ENCODE data around the gene SOX10. TPM values are rescaled to one million over a fixed set of nuclear protein-coding genes. Genes with fewer than 3 reads are reported as not detected.
A peak's percentile ranks its signal among the peaks of the same experiment; 100 is the strongest.

SOX10 gene
- total and polyA plus RNA-seq, 7 experiments from 2014 or later = not detected

DNA sequence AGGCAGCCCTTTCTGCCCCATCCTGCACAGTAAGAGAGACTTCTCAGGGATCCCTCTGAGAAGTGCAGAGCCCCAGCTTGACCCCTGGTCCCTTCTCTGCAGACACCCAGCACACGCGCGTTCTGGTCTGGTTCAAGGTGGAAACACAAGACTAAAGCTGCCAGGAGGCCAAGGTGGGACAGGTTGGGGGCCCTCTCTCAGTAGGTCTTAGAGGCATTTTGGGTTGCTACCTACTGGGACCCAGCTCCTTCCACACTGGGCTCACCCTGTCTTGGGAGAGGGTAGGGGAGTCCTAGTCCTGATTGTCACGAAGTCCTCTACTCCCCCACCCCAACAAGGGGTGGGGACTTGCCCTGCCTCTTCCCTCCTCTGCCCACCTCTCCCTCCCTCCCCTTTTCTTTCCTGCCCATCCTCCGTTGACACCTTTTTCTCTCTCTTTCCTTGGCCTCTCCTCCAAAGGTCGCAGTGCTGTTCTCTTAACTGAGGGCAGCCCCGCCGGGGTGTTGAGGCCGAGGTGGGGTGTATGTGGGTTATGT is 763 bp upstream of the SOX10 start:
- H3K36me3 Mint-ChIP-seq = peaks cover 0 to 4% (median 0%) of the 10 kb centered on the region in 5 donors
- peaks cover 0 to 23% (median 0%) of the 10 kb centered on the region in 3 experiments for H3K36me3 ChIP-seq (ENCODE audit: control insufficient read depth in 2 of 3, insufficient read depth in 3 of 3, low read length in 3 of 3)
- H3K27me3 Mint-ChIP-seq = no peaks in the 10 kb centered on the region
- H3K27ac Mint-ChIP-seq = no peak overlapping the region
- no peaks in the 10 kb centered on the region for H3K27me3 ChIP-seq (ENCODE audit: control insufficient read depth in 2 of 2, insufficient read depth in 2 of 2, low read length in 2 of 2)
- no peaks in the 10 kb centered on the region for H3K4me1 ChIP-seq (ENCODE audit: control insufficient read depth in 2 of 2, insufficient read depth in 2 of 2, low read length in 2 of 2)
- no peak for DNase-seq
- H3K27ac ChIP-seq (ENCODE audit: low read depth, low read length) = no peak overlapping the region
- H3K4me1 Mint-ChIP-seq = peaks cover 0 to 4% (median 0%) of the 10 kb centered on the region in 7 donors
- CTCF ChIA-PET = no interaction called here
- POLR2A ChIA-PET = no interaction called here
- no peak for ATAC-seq
- intact Hi-C loops (cut with micrococcal nuclease) = no loop called here
- H3K4me3 ChIP-seq (ENCODE audit: low read length) = no peak overlapping the region
- H3K4me3 Mint-ChIP-seq = no peak overlapping the region
- no peaks in the 10 kb centered on the region for H3K9me3 ChIP-seq (ENCODE audit: control insufficient read depth in 2 of 3, low read length in 3 of 3)
- no peaks in the 10 kb centered on the region for H3K9me3 Mint-ChIP-seq

GRCh38 chr22:37982938-37983859 is 1.2 kb downstream of the SOX10 start:
- H3K27ac ChIP-seq (ENCODE audit: low read depth, low read length) = no peak overlapping the region
- ChIA-PET POLR2A (interaction anchor here (0.6 kb wide), 1 partner anchor 9 kb away, joined by 3 read pairs; no protein-coding TSS in a partner anchor), CTCF (no interaction called here)
- ATAC-seq = no peak
- intact Hi-C loops (cut with micrococcal nuclease) = no loop called here
- no peak for DNase-seq
- Mint-ChIP-seq H3K36me3 (peaks cover 0 to 4% (median 0%) of the 10 kb centered on the region in 5 donors), H3K27ac (peak overlapping the region in 1 of 9 donors; percentile 62), H3K27me3 (no peaks in the 10 kb centered on the region), H3K4me1 (peaks cover 0 to 4% (median 0%) of the 10 kb centered on the region in 7 donors), H3K4me3 (no peak overlapping the region), H3K9me3 (no peaks in the 10 kb centered on the region)
- no peaks in the 10 kb centered on the region for H3K27me3 ChIP-seq (ENCODE audit: control insufficient read depth in 2 of 2, insufficient read depth in 2 of 2, low read length in 2 of 2)
- no peak overlapping the region for H3K4me3 ChIP-seq (ENCODE audit: low read length)
- H3K4me1 ChIP-seq (ENCODE audit: control insufficient read depth in 2 of 2, insufficient read depth in 2 of 2, low read length in 2 of 2) = no peaks in the 10 kb centered on the region
- peaks cover 0 to 23% (median 0%) of the 10 kb centered on the region in 3 experiments for H3K36me3 ChIP-seq (ENCODE audit: control insufficient read depth in 2 of 3, insufficient read depth in 3 of 3, low read length in 3 of 3)
- H3K9me3 ChIP-seq (ENCODE audit: control insufficient read depth in 2 of 3, low read length in 3 of 3) = no peaks in the 10 kb centered on the region

DNA sequence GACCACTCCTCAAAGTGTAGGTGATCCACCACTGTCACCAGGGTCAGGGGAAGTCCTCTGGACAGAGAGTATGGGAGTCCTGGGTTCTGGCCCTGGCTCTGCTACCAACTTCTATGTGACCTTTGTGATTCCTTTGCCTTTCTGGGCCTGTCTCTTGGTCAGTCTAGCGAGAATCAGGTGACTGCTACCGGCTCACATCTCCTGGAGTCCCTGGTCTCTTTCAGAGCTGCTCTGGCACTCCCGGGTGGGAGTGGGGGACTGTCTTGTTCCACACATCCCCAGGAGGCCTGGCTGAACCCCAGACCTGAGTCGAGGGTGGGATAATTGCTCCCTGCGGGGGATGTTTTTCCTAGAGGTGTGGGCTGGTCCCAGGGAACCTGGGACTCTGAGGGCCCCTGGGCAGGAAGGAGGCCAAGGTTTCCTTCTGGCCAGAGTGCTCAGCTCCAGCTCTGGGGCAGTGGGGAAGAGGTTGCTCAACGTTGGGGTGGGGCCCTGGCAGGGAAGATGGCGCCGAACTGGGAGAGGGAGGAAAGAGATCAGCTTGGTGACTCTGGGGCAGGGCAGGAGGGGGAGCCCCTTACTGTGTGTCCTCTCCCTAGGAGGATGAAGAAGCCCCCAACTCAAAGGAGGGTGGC is 2.1 kb downstream of the SOX10 start:
- no peak for ATAC-seq
- no peak overlapping the region for H3K4me3 ChIP-seq (ENCODE audit: low read length)
- no peaks in the 10 kb centered on the region for H3K27me3 Mint-ChIP-seq
- no peak overlapping the region for H3K27ac ChIP-seq (ENCODE audit: low read depth, low read length)
- no peaks in the 10 kb centered on the region for H3K27me3 ChIP-seq (ENCODE audit: control insufficient read depth in 2 of 2, insufficient read depth in 2 of 2, low read length in 2 of 2)
- intact Hi-C loops (cut with micrococcal nuclease) = no loop called here
- ChIA-PET CTCF (no interaction called here), POLR2A (interaction anchor here (0.6 kb wide), 1 partner anchor 10 kb away, joined by 3 read pairs; no protein-coding TSS in a partner anchor)
- no peak overlapping the region for H3K4me3 Mint-ChIP-seq
- no peak overlapping the region for H3K27ac Mint-ChIP-seq
- H3K9me3 Mint-ChIP-seq = no peaks in the 10 kb centered on the region
- no peaks in the 10 kb centered on the region for H3K9me3 ChIP-seq (ENCODE audit: control insufficient read depth in 2 of 3, low read length in 3 of 3)
- no peaks in the 10 kb centered on the region for H3K4me1 ChIP-seq (ENCODE audit: control insufficient read depth in 2 of 2, insufficient read depth in 2 of 2, low read length in 2 of 2)
- peaks cover 0 to 6% (median 0%) of the 10 kb centered on the region in 7 donors for H3K4me1 Mint-ChIP-seq
- H3K36me3 Mint-ChIP-seq = peaks cover 0 to 4% (median 0%) of the 10 kb centered on the region in 5 donors
- no peak for DNase-seq
- H3K36me3 ChIP-seq (ENCODE audit: control insufficient read depth in 2 of 3, insufficient read depth in 3 of 3, low read length in 3 of 3) = peaks cover 0 to 19% (median 0%) of the 10 kb centered on the region in 3 experiments

- Histone ChIP-seq H3K4me3 (ENCODE audit: low read length) (no peak overlapping the region), H3K27ac (ENCODE audit: low read depth, low read length) (no peak overlapping the region), H3K27me3 (ENCODE audit: control insufficient read depth in 2 of 2, insufficient read depth in 2 of 2, low read length in 2 of 2) (no peaks in the 10 kb centered on the region), H3K36me3 (ENCODE audit: control insufficient read depth in 2 of 3, insufficient read depth in 3 of 3, low read length in 3 of 3) (peaks cover 0 to 16% (median 0%) of the 10 kb centered on the region in 3 experiments), H3K4me1 (ENCODE audit: control insufficient read depth in 2 of 2, insufficient read depth in 2 of 2, low read length in 2 of 2) (no peaks in the 10 kb centered on the region), H3K9me3 (ENCODE audit: control insufficient read depth in 2 of 3, low read length in 3 of 3) (no peaks in the 10 kb centered on the region)
- no peak for ATAC-seq
- no peak for DNase-seq
- intact Hi-C loops (cut with micrococcal nuclease) = no loop called here
- no peaks in the 10 kb centered on the region for H3K27me3 Mint-ChIP-seq
- H3K27ac Mint-ChIP-seq = no peak overlapping the region
- ChIA-PET CTCF (no interaction called here), POLR2A (no interaction called here)
- H3K4me3 Mint-ChIP-seq = no peak overlapping the region
- H3K4me1 Mint-ChIP-seq = peaks cover 0 to 6% (median 0%) of the 10 kb centered on the region in 7 donors
- H3K36me3 Mint-ChIP-seq = peaks cover 0 to 4% (median 0%) of the 10 kb centered on the region in 5 donors
- H3K9me3 Mint-ChIP-seq = no peaks in the 10 kb centered on the region
These were observed 2.9 kb downstream of the SOX10 start for GRCh38 chr22:37981282-37982011.

- DNase-seq (no peak), ATAC-seq (no peak)
- Mint-ChIP-seq H3K27me3 (no peaks in the 10 kb centered on the region), H3K36me3 (peaks cover 0 to 12% (median 7%) of the 10 kb centered on the region in 5 donors), H3K9me3 (no peaks in the 10 kb centered on the region), H3K27ac (no peak overlapping the region), H3K4me1 (peaks cover 0 to 6% (median 0%) of the 10 kb centered on the region in 7 donors), H3K4me3 (no peak overlapping the region)
- intact Hi-C loops (cut with micrococcal nuclease) = no loop called here
- Histone ChIP-seq H3K27ac (ENCODE audit: low read depth, low read length) (no peak overlapping the region), H3K27me3 (ENCODE audit: control insufficient read depth in 2 of 2, insufficient read depth in 2 of 2, low read length in 2 of 2) (no peaks in the 10 kb centered on the region), H3K9me3 (ENCODE audit: control insufficient read depth in 2 of 3, low read length in 3 of 3) (no peaks in the 10 kb centered on the region), H3K4me3 (ENCODE audit: low read length) (no peak overlapping the region), H3K4me1 (ENCODE audit: control insufficient read depth in 2 of 2, insufficient read depth in 2 of 2, low read length in 2 of 2) (no peaks in the 10 kb centered on the region), H3K36me3 (ENCODE audit: control insufficient read depth in 2 of 3, insufficient read depth in 3 of 3, low read length in 3 of 3) (peaks cover 0 to 15% (median 0%) of the 10 kb centered on the region in 3 experiments)
- POLR2A ChIA-PET = no interaction called here
- CTCF ChIA-PET = no interaction called here
These were observed 4.6 kb downstream of the SOX10 start for GRCh38 chr22:37979782-37980181.

DNA sequence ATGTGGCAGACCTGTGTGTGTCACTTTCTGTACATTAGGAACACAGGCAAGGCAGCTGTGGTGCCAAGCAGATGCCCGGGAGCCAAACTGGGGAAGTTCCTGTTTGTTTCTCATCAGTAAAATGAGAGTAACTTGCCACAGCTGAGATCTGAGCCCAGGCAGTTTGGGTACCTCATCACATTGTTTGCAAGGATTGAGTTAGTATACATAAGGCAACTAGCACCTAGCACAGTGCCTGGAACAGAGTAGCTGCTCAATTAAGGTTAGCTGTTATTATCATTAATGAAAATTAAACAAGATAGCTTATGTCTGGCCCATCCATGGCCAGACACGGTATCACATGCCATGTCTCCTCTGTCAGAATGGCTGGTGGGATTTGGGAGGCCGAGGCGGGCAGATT is 7.8 kb downstream of the SOX10 start:
- Histone ChIP-seq H3K4me1 (ENCODE audit: control insufficient read depth in 2 of 2, insufficient read depth in 2 of 2, low read length in 2 of 2) (no peaks in the 10 kb centered on the region), H3K27ac (ENCODE audit: low read depth, low read length) (no peak overlapping the region), H3K4me3 (ENCODE audit: low read length) (no peak overlapping the region), H3K36me3 (ENCODE audit: control insufficient read depth in 2 of 3, insufficient read depth in 3 of 3, low read length in 3 of 3) (peaks cover 0 to 28% (median 0%) of the 10 kb centered on the region in 3 experiments), H3K27me3 (ENCODE audit: control insufficient read depth in 2 of 2, insufficient read depth in 2 of 2, low read length in 2 of 2) (no peaks in the 10 kb centered on the region), H3K9me3 (ENCODE audit: control insufficient read depth in 2 of 3, low read length in 3 of 3) (no peaks in the 10 kb centered on the region)
- Mint-ChIP-seq H3K9me3 (no peaks in the 10 kb centered on the region), H3K36me3 (peaks cover 0 to 15% (median 10%) of the 10 kb centered on the region in 5 donors), H3K27me3 (no peaks in the 10 kb centered on the region), H3K27ac (no peak overlapping the region), H3K4me1 (peaks cover 0 to 8% (median 0%) of the 10 kb centered on the region in 7 donors), H3K4me3 (no peak overlapping the region)
- DNase-seq = no peak
- intact Hi-C loops (cut with micrococcal nuclease) = no loop called here
- ChIA-PET POLR2A (no interaction called here), CTCF (no interaction called here)
- no peak for ATAC-seq
